ENCODE measurements around the gene WIPF2. TPM values are rescaled to one million over a fixed set of nuclear protein-coding genes. Genes with fewer than 3 reads are reported as not detected.

WIPF2 gene
- total and polyA plus RNA-seq, 8 donors, result 6.3 to 21.7 (median 13.8) TPM

GRCh38 chr17:40306395-40306794 lies 87.3 kb downstream of the WIPF2 start:
- H3K27ac ChIP-seq, result no peak overlapping the region
- FAIRE-seq (no peak), DNase-seq (no peak), ATAC-seq (no peak)
- intact Hi-C loops (cut with DNase I), result loop anchor here in 2 of 3 donors (10.0 kb wide), 1 partner anchor 108 kb away; the partner anchor contains the start of gene TOP2A (in 2 of the 2)
- H3K4me3 ChIP-seq, result no peak overlapping the region
- WGBS, 2 donors, result 65 to 80% methylated on average over 2 of the region's 2 CpGs
- no peak for TF ChIP-seq CTCF (IDR thresholded peaks at IDR 0.05)
- peaks cover 2 to 26% (median 3%) of the 10 kb centered on the region in 3 donors for H3K4me1 ChIP-seq
- H3K9me3 ChIP-seq, result no peaks in the 10 kb centered on the region
- H3K36me3 ChIP-seq, result no peaks in the 10 kb centered on the region
- no peaks in the 10 kb centered on the region for H3K27me3 ChIP-seq

GRCh38 chr17:40307001-40307730 lies 88.1 kb downstream of the WIPF2 start:
- no peak overlapping the region for H3K27ac ChIP-seq
- no peaks in the 10 kb centered on the region for H3K36me3 ChIP-seq
- 77 to 87% methylated on average over 10 of the region's 10 CpGs for WGBS, 2 donors
- no peaks in the 10 kb centered on the region for H3K27me3 ChIP-seq
- intact Hi-C loops (cut with DNase I), result loop anchor here in 2 of 3 donors (10.0 kb wide), 1 partner anchor 108 kb away; the partner anchor contains the start of gene TOP2A (in 2 of the 2)
- peaks cover 3 to 34% (median 6%) of the 10 kb centered on the region in 3 donors for H3K4me1 ChIP-seq
- ATAC-seq (no peak), DNase-seq (peak in 1 of 6 donors; percentile 24), FAIRE-seq (no peak)
- no peak overlapping the region for H3K4me3 ChIP-seq
- no peaks in the 10 kb centered on the region for H3K9me3 ChIP-seq
- no peak for TF ChIP-seq CTCF (IDR thresholded peaks at IDR 0.05)

GRCh38 chr17:40307740-40308239 lies 88.7 kb downstream of the WIPF2 start:
- ATAC-seq, result no peak
- Histone ChIP-seq H3K36me3 (no peaks in the 10 kb centered on the region), H3K4me1 (peaks cover 6 to 40% (median 7%) of the 10 kb centered on the region in 3 donors), H3K4me3 (no peak overlapping the region), H3K9me3 (no peaks in the 10 kb centered on the region), H3K27me3 (no peaks in the 10 kb centered on the region), H3K27ac (no peak overlapping the region)
- 55 to 67% methylated on average over 3 of the region's 3 CpGs for WGBS, 2 donors
- no peak for TF ChIP-seq CTCF (IDR thresholded peaks at IDR 0.05)
- intact Hi-C loops (cut with DNase I), result loop anchor here in 2 of 3 donors (10.0 kb wide), 1 partner anchor 107 kb away; the partner anchor contains the start of gene TOP2A (in 2 of the 2)
- no peak for DNase-seq
- FAIRE-seq, result no peak

- TF ChIP-seq CTCF (IDR thresholded peaks at IDR 0.05), result no peak
- peak within 1 kb of the TSS in 3 of 4 donors; percentile 49 to 80 (median 63) for H3K27ac ChIP-seq
- no peaks in the 10 kb centered on the region for H3K9me3 ChIP-seq
- no peaks in the 10 kb centered on the region for H3K36me3 ChIP-seq
- no peaks in the 10 kb centered on the region for H3K27me3 ChIP-seq
- H3K4me1 ChIP-seq, result peaks cover 6 to 51% (median 7%) of the 10 kb centered on the region in 3 donors
- intact Hi-C loops (cut with DNase I), result loop anchor here in 2 of 3 donors (10.0 kb wide), 1 partner anchor 106 kb away; the partner anchor contains the start of gene TOP2A (in 2 of the 2)
- peak within 1 kb of the TSS; percentile 33 to 57 (median 40) for H3K4me3 ChIP-seq
- peak in 4 of 6 donors; percentile 40 to 77 (median 61) for DNase-seq
- peak; percentile 70 to 83 (median 77) for ATAC-seq
- WGBS, 2 donors, result 5 to 7% methylated on average over 20 of the region's 20 CpGs
- FAIRE-seq, result no peak
Measured at GRCh38 chr17:40309031-40309948, 90.2 kb downstream of the WIPF2 start, which contains the start of gene RARA. Gene RARA, plus strand, starts transcription at chr17:40309180. Its CDS starts 22,039 bp downstream, at chr17:40331219.
